GM12878 (cell line): ENCODE measurements around the gene AXDND1. TPM values are rescaled to one million over a fixed set of nuclear protein-coding genes. Genes with fewer than 3 reads are reported as not detected.

ENCODE experiments used
- ATAC-seq: fragments of 200-7000 bp; cut with Tn5 transposase; 3 replicates; pipeline ENCODE4 v1.9.1; 2020; ENCODE audit warnings: mild to moderate bottlenecking, moderate library complexity
- BruUV-seq: library from RNA; stranded (reverse); fragments of 400-500 nt; replicated peaks from 2 replicates; lab custom pipeline; 2021; lab: Mats Ljungman, UMichigan
- CTCF ChIA-PET: fragments of 300-600 bp; sonication (Branson Sonifier 250); formaldehyde crosslinking; extraction: SDS; loops from one replicate; lab custom pipeline; 2021; ENCODE audit warnings: inconsistent platforms; lab: Yijun Ruan, JAX
- POLR2A ChIA-PET: fragments of 350-600 bp; formaldehyde crosslinking; extraction: SDS; loops from one replicate; lab custom pipeline; 2021; ENCODE audit warnings: inconsistent platforms; lab: Charles Lee
- RAD21 ChIA-PET: fragments of 300-600 bp; sonication (Branson Sonifier 250); formaldehyde crosslinking; loops from one replicate; lab custom pipeline; 2023; ENCODE audit warnings: antibody characterized with exemption; ENCODE audit not compliant: unreplicated experiment; lab: Charles Lee
- SMC1A ChIA-PET: fragments of 300-600 bp; sonication (Branson Sonifier 250); formaldehyde crosslinking; loops from one replicate; lab custom pipeline; 2023; ENCODE audit not compliant: unreplicated experiment, uncharacterized antibody; lab: Charles Lee
- DNase-seq: peaks from one replicate; pipeline ENCODE4 v3.0.0-alpha.2; 2011; ENCODE audit warnings: low read depth, low spot score
- FAIRE-seq: peaks from 3 replicates; lab custom pipeline; 2011; peaks lifted over from hg19 to GRCh38; lab: Jason Lieb, UNC
- H2AFZ ChIP-seq: 2 replicates; pipeline ENCODE4 v1.6.0; 2011; ENCODE audit warnings: low read depth, low read length, control low read depth; ENCODE audit not compliant: control insufficient read depth
- H3K27ac ChIP-seq: 2 replicates; pipeline ENCODE4 v1.5.1; 2011; ENCODE audit warnings: control low read depth; ENCODE audit not compliant: control insufficient read depth, insufficient read depth
- H3K27me3 ChIP-seq, 2 experiments: replicated peaks in 1 of 2; 2 replicates each; pipeline versions ENCODE4 v1.6.0 to v1.6.1; 2011; ENCODE audit warnings: low read length in 1 of 2; ENCODE audit not compliant: control insufficient read depth in 2 of 2, insufficient read depth in 2 of 2
- H3K36me3 ChIP-seq, 2 experiments: 2 replicates each; pipeline ENCODE4 v1.5.1; 2011; ENCODE audit warnings: low read length in 1 of 2; ENCODE audit not compliant: control insufficient read depth in 2 of 2, insufficient read depth in 2 of 2
- H3K4me1 ChIP-seq: 2 replicates; pipeline ENCODE4 v1.6.1; 2011; ENCODE audit warnings: mild to moderate bottlenecking, low read length, moderate library complexity, mixed read lengths; ENCODE audit not compliant: control insufficient read depth, insufficient read depth
- H3K4me2 ChIP-seq: 2 replicates; pipeline ENCODE4 v1.6.0; 2011; ENCODE audit warnings: control low read depth; ENCODE audit not compliant: control insufficient read depth, insufficient read depth
- H3K4me3 ChIP-seq: fragments of 200-600 bp; sonication (generic); 2 replicates; pipeline ENCODE4 v1.5.1; 2016
- H3K79me2 ChIP-seq: 2 replicates; pipeline ENCODE4 v1.6.0; 2011; ENCODE audit warnings: low read length; ENCODE audit not compliant: control insufficient read depth, insufficient read depth
- H3K9ac ChIP-seq: 2 replicates; pipeline ENCODE4 v1.8.0; 2011; ENCODE audit warnings: low read length, control low read depth, mixed read lengths; ENCODE audit not compliant: control insufficient read depth, insufficient read depth
- H3K9me3 ChIP-seq: replicated peaks from 3 replicates; pipeline ENCODE4 v1.5.1; 2011; ENCODE audit warnings: mild to moderate bottlenecking, low read length; ENCODE audit not compliant: control insufficient read depth, insufficient read depth
- H4K20me1 ChIP-seq: 2 replicates; pipeline ENCODE4 v1.6.0; 2011; ENCODE audit not compliant: control insufficient read depth, insufficient read depth
- EED ChIP-seq: sonication (generic); IDR thresholded peaks from 2 replicates; pipeline ENCODE4 v1.6.1; 2016; ENCODE audit warnings: antibody characterized with exemption, low read depth
- EGR1 ChIP-seq, 2 experiments: IDR thresholded peaks; 1 replicate in 1 of 2; 2 replicates in 1 of 2; pipeline ENCODE4 v1.6.1; 2011 to 2012; ENCODE audit warnings: low read depth in 2 of 2, low read length in 2 of 2, borderline replicate concordance in 1 of 2, mild to moderate bottlenecking in 1 of 2, moderate library complexity in 1 of 2
- ETV6 ChIP-seq, 2 experiments: fragments of 450-650 bp in 1 of 2; IDR thresholded peaks in 1 of 2; conservative IDR thresholded peaks in 1 of 2; 2 replicates each; pipeline ENCODE4 v1.6.1; 2014; ENCODE audit warnings: antibody characterized with exemption in 1 of 2, borderline replicate concordance in 1 of 2, low read depth in 1 of 2, mild to moderate bottlenecking in 1 of 2, moderate library complexity in 1 of 2
- RELA ChIP-seq: fragments of 450-650 bp; IDR thresholded peaks from 2 replicates; pipeline ENCODE4 v1.8.0; 2014; ENCODE audit warnings: borderline replicate concordance; ENCODE audit not compliant: partially characterized antibody
- STAT1 ChIP-seq: fragments of 450-650 bp; conservative IDR thresholded peaks from 2 replicates; pipeline ENCODE4 v1.6.1; 2014; ENCODE audit warnings: antibody characterized with exemption, mild to moderate bottlenecking
- TARDBP ChIP-seq: IDR thresholded peaks from 2 replicates; pipeline ENCODE4 v1.6.1; 2016; ENCODE audit warnings: borderline replicate concordance
- ZBTB33 ChIP-seq: fragments of 450-650 bp; IDR thresholded peaks from 2 replicates; pipeline ENCODE4 v1.6.1; 2017; ENCODE audit warnings: mild to moderate bottlenecking
- ZNF274 ChIP-seq: IDR thresholded peaks from one replicate; pipeline ENCODE4 v1.8.0; 2011; ENCODE audit not compliant: insufficient read length, insufficient read depth
- WGBS: methylation state at CpG from one replicate; pipeline ENCODE4 v1.1.6; 2016; ENCODE audit warnings: low lambda C conversion rate; ENCODE audit not compliant: insufficient replicate concordance, insufficient coverage; ENCODE audit errors: missing lambda C conversion rate; 5-methylcytosine and 5-hydroxymethylcytosine counted together
- in situ Hi-C: fragments of 300-500 bp; cut with MboI; formaldehyde crosslinking; loops from 9 replicates; pipeline ENCODE4 v1.14.3; 2018; ENCODE audit warnings: mixed read lengths
- intact Hi-C: fragments of 100-400 bp; cut with micrococcal nuclease; formaldehyde crosslinking; loops from one replicate; pipeline ENCODE4 v1.14.2; 2022; ENCODE audit not compliant: unreplicated experiment
- polyA plus RNA-seq, 11 experiments: library from polyadenylated mRNA; depleted of rRNA in 4 of 11; unstranded in 6 of 11; stranded (reverse) in 5 of 11; fragments of >200 nt; fragmentation: Nextera tagmentation in 4 of 11; fragmentation: Illumina TruSeq in 1 of 11; extraction: Ambion mirVana in 4 of 11; extraction: Trizol in 1 of 11; gene quantifications; 1 replicate in 1 of 11; 2 replicates in 10 of 11; pipeline versions ENCODE4 v1.2.1 to v1.2.3, GENCODE V29; 2011 to 2016; ENCODE audit warnings: inconsistent platforms in 2 of 11, missing spikeins in 2 of 11, low read depth in 1 of 11
- total RNA-seq, 4 experiments: library from RNA; depleted of rRNA in 3 of 4; stranded (reverse); fragments of >200 nt in 3 of 4; fragmentation: Illumina TruSeq in 1 of 4; extraction: Trizol in 1 of 4; gene quantifications; 2 replicates each; pipeline versions ENCODE4 v1.2.1 to v1.2.3, GENCODE V29; 2013 to 2021
- TF ChIP-seq, protein P1 (sequence below): fragments of 450-650 bp; IDR thresholded peaks from 2 replicates; pipeline ENCODE4 v1.6.1; 2016; ENCODE audit warnings: mild to moderate bottlenecking, moderate library complexity, borderline replicate concordance
- TF ChIP-seq, protein P2 (sequence below): IDR thresholded peaks from 2 replicates; pipeline ENCODE4 v1.6.1; 2012; ENCODE audit warnings: low read length, inconsistent platforms
- TF ChIP-seq, protein P3 (sequence below): fragments of 150-350 bp; IDR thresholded peaks from 2 replicates; pipeline ENCODE4 v1.6.1; 2016; ENCODE audit warnings: low read depth, low read length

AXDND1 gene
- total and polyA plus RNA-seq, 10 of the 15 experiments (the other 5 are each of a cell fraction or from before 2014, with no cell fraction given) = 0.12 to 0.84 (median 0.42) TPM

GRCh38 chr1:179490611-179491010 is 124.8 kb downstream of the AXDND1 start:
- no peak overlapping the region for H3K4me2 ChIP-seq
- H3K4me3 ChIP-seq = no peak overlapping the region
- no peak for FAIRE-seq
- ChIA-PET SMC1A (no interaction called here), CTCF (no interaction called here), POLR2A (no interaction called here), RAD21 (no interaction called here)
- no peak overlapping the region for H3K27ac ChIP-seq
- no peaks in the 10 kb centered on the region for H3K27me3 ChIP-seq
- no peaks in the 10 kb centered on the region for H3K9me3 ChIP-seq
- H4K20me1 ChIP-seq = no peaks in the 10 kb centered on the region
- WGBS = 27% methylated on average over 1 of the region's 1 CpG
- BruUV-seq = no TSS peak
- intact Hi-C loops = no loop called here
- no peak overlapping the region for H3K9ac ChIP-seq
- no peaks in the 10 kb centered on the region for H3K4me1 ChIP-seq
- H3K36me3 ChIP-seq = no peaks in the 10 kb centered on the region
- in situ Hi-C loops = no loop called here
- no peak overlapping the region for H2AFZ ChIP-seq
- no peak for ATAC-seq
- DNase-seq = no peak
- H3K79me2 ChIP-seq = no peaks in the 10 kb centered on the region
- TF ChIP-seq EGR1 (IDR thresholded peaks at IDR 0.05; ENCODE audit: borderline replicate concordance in 1 of 2, low read depth in 2 of 2, low read length in 2 of 2) (no peak), ETV6 (conservative IDR thresholded peaks at IDR 0.05 in 1 of 2, IDR thresholded peaks at IDR 0.05 in 1 of 2; ENCODE audit: borderline replicate concordance in 1 of 2, low read depth in 1 of 2) (no peak), EED (no peak), ZNF274 (no peak), RELA (no peak), TARDBP (no peak), STAT1 (no peak), ZBTB33 (no peak)
- TF ChIP-seq, protein P1, sequence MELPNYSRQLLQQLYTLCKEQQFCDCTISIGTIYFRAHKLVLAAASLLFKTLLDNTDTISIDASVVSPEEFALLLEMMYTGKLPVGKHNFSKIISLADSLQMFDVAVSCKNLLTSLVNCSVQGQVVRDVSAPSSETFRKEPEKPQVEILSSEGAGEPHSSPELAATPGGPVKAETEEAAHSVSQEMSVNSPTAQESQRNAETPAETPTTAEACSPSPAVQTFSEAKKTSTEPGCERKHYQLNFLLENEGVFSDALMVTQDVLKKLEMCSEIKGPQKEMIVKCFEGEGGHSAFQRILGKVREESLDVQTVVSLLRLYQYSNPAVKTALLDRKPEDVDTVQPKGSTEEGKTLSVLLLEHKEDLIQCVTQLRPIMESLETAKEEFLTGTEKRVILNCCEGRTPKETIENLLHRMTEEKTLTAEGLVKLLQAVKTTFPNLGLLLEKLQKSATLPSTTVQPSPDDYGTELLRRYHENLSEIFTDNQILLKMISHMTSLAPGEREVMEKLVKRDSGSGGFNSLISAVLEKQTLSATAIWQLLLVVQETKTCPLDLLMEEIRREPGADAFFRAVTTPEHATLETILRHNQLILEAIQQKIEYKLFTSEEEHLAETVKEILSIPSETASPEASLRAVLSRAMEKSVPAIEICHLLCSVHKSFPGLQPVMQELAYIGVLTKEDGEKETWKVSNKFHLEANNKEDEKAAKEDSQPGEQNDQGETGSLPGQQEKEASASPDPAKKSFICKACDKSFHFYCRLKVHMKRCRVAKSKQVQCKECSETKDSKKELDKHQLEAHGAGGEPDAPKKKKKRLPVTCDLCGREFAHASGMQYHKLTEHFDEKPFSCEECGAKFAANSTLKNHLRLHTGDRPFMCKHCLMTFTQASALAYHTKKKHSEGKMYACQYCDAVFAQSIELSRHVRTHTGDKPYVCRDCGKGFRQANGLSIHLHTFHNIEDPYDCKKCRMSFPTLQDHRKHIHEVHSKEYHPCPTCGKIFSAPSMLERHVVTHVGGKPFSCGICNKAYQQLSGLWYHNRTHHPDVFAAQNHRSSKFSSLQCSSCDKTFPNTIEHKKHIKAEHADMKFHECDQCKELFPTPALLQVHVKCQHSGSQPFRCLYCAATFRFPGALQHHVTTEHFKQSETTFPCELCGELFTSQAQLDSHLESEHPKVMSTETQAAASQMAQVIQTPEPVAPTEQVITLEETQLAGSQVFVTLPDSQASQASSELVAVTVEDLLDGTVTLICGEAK = no peak
- TF ChIP-seq, protein P2, sequence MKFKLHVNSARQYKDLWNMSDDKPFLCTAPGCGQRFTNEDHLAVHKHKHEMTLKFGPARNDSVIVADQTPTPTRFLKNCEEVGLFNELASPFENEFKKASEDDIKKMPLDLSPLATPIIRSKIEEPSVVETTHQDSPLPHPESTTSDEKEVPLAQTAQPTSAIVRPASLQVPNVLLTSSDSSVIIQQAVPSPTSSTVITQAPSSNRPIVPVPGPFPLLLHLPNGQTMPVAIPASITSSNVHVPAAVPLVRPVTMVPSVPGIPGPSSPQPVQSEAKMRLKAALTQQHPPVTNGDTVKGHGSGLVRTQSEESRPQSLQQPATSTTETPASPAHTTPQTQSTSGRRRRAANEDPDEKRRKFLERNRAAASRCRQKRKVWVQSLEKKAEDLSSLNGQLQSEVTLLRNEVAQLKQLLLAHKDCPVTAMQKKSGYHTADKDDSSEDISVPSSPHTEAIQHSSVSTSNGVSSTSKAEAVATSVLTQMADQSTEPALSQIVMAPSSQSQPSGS = no peak
- TF ChIP-seq, protein P3, sequence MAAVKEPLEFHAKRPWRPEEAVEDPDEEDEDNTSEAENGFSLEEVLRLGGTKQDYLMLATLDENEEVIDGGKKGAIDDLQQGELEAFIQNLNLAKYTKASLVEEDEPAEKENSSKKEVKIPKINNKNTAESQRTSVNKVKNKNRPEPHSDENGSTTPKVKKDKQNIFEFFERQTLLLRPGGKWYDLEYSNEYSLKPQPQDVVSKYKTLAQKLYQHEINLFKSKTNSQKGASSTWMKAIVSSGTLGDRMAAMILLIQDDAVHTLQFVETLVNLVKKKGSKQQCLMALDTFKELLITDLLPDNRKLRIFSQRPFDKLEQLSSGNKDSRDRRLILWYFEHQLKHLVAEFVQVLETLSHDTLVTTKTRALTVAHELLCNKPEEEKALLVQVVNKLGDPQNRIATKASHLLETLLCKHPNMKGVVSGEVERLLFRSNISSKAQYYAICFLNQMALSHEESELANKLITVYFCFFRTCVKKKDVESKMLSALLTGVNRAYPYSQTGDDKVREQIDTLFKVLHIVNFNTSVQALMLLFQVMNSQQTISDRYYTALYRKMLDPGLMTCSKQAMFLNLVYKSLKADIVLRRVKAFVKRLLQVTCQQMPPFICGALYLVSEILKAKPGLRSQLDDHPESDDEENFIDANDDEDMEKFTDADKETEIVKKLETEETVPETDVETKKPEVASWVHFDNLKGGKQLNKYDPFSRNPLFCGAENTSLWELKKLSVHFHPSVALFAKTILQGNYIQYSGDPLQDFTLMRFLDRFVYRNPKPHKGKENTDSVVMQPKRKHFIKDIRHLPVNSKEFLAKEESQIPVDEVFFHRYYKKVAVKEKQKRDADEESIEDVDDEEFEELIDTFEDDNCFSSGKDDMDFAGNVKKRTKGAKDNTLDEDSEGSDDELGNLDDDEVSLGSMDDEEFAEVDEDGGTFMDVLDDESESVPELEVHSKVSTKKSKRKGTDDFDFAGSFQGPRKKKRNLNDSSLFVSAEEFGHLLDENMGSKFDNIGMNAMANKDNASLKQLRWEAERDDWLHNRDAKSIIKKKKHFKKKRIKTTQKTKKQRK = no peak
